Measurements from ENCODE around the gene GRK4.

- no peak for TF ChIP-seq EZH2phosphoT487 (conservative IDR thresholded peaks at IDR 0.05; ENCODE audit: low read length)
- no peak for TF ChIP-seq CTCF (IDR thresholded peaks at IDR 0.05; ENCODE audit: insufficient read depth, low read length, poor library complexity, severe bottlenecking)
Measured at GRCh38 chr4:2943364-2944090, 19.8 kb upstream of the GRK4 start.
